KMS-11 (cell line): ENCODE results near the gene GALNT10.
A peak's percentile ranks its signal among the peaks of the same experiment; 100 is the strongest.

Experiments
- H2AFZ ChIP-seq: fragments of 200-600 bp; sonication (generic); 2 replicates; pipeline ENCODE4 v1.6.1; 2016; ENCODE audit warnings: antibody characterized with exemption, mixed run types, low read depth
- H3K27ac ChIP-seq: fragments of 200-600 bp; sonication (generic); 2 replicates; pipeline ENCODE4 v1.6.1; 2016; ENCODE audit warnings: mild to moderate bottlenecking, mixed run types
- H3K27me3 ChIP-seq: fragments of 200-600 bp; sonication (generic); 2 replicates; pipeline ENCODE4 v1.6.1; 2017; ENCODE audit warnings: mild to moderate bottlenecking, low read depth, mixed run types, moderate library complexity; ENCODE audit not compliant: insufficient read depth
- H3K36me3 ChIP-seq: fragments of 200-600 bp; sonication (generic); 2 replicates; pipeline ENCODE4 v1.6.1; 2017; ENCODE audit warnings: mild to moderate bottlenecking, mixed run types; ENCODE audit not compliant: insufficient read depth
- H3K4me1 ChIP-seq: fragments of 200-600 bp; sonication (generic); 2 replicates; pipeline ENCODE4 v1.6.1; 2016; ENCODE audit warnings: mild to moderate bottlenecking, low read depth, mixed run types; ENCODE audit not compliant: poor library complexity, severe bottlenecking
- H3K4me2 ChIP-seq: fragments of 200-600 bp; sonication (generic); 2 replicates; pipeline ENCODE4 v1.7.0; 2016; ENCODE audit warnings: mild to moderate bottlenecking, mixed run types
- H3K4me3 ChIP-seq: fragments of 200-600 bp; sonication (generic); IDR thresholded peaks from 2 replicates; pipeline ENCODE4 v1.6.1; 2017; ENCODE audit warnings: low read depth, low read length, mixed read lengths; ENCODE audit not compliant: insufficient read depth
- H3K79me2 ChIP-seq: fragments of 200-600 bp; sonication (generic); 2 replicates; pipeline ENCODE4 v1.6.1; 2016; ENCODE audit warnings: low read depth, mixed run types; ENCODE audit not compliant: insufficient read depth
- H3K9ac ChIP-seq: fragments of 200-600 bp; sonication (generic); 2 replicates; pipeline ENCODE4 v1.6.1; 2016; ENCODE audit warnings: mild to moderate bottlenecking, mixed run types
- H4K20me1 ChIP-seq: fragments of 200-600 bp; sonication (generic); 2 replicates; pipeline ENCODE4 v1.6.1; 2016; ENCODE audit warnings: mild to moderate bottlenecking, mixed run types; ENCODE audit not compliant: insufficient read depth
- TF ChIP-seq, protein P1 (sequence below): fragments of 200-600 bp; sonication (generic); conservative IDR thresholded peaks from 2 replicates; pipeline ENCODE4 v1.6.1; 2017; ENCODE audit warnings: low read depth, mild to moderate bottlenecking, antibody characterized with exemption, low read length, moderate library complexity, mixed read lengths

Gene GALNT10

DNA sequence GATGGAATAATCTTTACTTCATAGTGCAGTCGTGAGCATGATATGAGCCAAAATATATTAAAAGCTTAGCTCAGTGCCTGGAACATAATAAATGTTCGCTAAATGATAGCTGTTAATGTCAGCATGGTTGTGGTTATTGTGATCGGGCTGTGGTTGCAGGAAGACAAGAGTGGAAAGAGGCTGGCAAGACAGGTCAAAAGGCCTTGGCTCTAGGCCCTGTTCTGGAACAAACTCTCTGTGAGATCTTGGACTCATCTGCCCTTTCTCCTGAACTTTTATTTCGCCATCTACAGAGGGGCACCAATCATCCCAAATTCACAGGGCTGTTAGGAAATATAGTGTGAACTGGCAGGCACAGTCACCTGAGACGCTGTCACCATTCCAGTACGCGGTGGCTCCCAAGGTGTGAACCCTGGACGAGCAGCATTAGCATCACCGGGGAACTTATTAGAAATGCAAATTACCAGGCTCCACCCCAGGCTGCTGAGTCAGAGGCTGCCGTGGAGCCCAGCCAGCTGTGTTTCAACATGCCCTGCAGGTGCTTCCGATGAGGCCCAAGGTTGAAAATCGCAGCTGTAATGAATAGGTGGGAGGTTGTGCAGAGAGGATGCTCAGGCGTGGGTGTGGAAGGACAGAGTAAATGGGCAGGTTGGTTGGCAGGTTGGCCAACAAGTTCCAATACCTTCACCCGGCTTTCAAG lies 205.0 kb downstream of the GALNT10 start:
- H3K79me2 ChIP-seq, result no peaks in the 10 kb centered on the region
- peak overlapping the region; percentile 62 for H3K27ac ChIP-seq
- TF ChIP-seq, protein P1, sequence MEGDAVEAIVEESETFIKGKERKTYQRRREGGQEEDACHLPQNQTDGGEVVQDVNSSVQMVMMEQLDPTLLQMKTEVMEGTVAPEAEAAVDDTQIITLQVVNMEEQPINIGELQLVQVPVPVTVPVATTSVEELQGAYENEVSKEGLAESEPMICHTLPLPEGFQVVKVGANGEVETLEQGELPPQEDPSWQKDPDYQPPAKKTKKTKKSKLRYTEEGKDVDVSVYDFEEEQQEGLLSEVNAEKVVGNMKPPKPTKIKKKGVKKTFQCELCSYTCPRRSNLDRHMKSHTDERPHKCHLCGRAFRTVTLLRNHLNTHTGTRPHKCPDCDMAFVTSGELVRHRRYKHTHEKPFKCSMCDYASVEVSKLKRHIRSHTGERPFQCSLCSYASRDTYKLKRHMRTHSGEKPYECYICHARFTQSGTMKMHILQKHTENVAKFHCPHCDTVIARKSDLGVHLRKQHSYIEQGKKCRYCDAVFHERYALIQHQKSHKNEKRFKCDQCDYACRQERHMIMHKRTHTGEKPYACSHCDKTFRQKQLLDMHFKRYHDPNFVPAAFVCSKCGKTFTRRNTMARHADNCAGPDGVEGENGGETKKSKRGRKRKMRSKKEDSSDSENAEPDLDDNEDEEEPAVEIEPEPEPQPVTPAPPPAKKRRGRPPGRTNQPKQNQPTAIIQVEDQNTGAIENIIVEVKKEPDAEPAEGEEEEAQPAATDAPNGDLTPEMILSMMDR, result no peak
- peak overlapping the region; percentile 48 for H3K4me2 ChIP-seq
- no peaks in the 10 kb centered on the region for H3K36me3 ChIP-seq
- no peaks in the 10 kb centered on the region for H4K20me1 ChIP-seq
- H3K4me1 ChIP-seq, result peaks cover 23% of the 10 kb centered on the region
- no peak overlapping the region for H3K4me3 ChIP-seq
- no peaks in the 10 kb centered on the region for H3K27me3 ChIP-seq
- H3K9ac ChIP-seq, result no peak overlapping the region
- no peak overlapping the region for H2AFZ ChIP-seq

DNA sequence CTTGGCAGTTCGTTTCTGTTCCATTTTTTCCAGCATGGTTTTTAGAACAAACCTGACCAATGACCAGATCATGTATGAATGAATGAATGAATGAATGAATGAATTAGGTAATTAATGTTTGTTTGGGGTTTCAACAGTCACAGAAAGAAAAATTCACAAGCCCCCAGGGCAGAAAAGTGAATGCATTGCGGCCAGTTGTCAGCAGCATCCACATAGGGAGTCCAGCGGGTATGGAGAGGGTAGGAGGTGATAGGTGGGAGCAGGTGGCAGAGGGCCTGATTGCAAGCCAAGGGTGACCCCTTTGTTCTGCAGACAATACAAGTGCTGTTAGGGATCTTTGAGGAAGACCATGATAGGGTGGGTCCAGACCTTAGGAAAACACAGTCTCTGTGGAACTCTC lies 205.6 kb downstream of the GALNT10 start:
- H2AFZ ChIP-seq, result no peak overlapping the region
- H3K4me1 ChIP-seq, result peaks cover 23% of the 10 kb centered on the region
- no peak overlapping the region for H3K4me3 ChIP-seq
- no peaks in the 10 kb centered on the region for H3K79me2 ChIP-seq
- peak overlapping the region; percentile 48; the same call in 1 of the 2 replicates for H3K4me2 ChIP-seq
- TF ChIP-seq, protein P1, result no peak
- H3K36me3 ChIP-seq, result no peaks in the 10 kb centered on the region
- H3K27me3 ChIP-seq, result no peaks in the 10 kb centered on the region
- no peak overlapping the region for H3K27ac ChIP-seq
- H3K9ac ChIP-seq, result no peak overlapping the region
- H4K20me1 ChIP-seq, result no peaks in the 10 kb centered on the region

DNA sequence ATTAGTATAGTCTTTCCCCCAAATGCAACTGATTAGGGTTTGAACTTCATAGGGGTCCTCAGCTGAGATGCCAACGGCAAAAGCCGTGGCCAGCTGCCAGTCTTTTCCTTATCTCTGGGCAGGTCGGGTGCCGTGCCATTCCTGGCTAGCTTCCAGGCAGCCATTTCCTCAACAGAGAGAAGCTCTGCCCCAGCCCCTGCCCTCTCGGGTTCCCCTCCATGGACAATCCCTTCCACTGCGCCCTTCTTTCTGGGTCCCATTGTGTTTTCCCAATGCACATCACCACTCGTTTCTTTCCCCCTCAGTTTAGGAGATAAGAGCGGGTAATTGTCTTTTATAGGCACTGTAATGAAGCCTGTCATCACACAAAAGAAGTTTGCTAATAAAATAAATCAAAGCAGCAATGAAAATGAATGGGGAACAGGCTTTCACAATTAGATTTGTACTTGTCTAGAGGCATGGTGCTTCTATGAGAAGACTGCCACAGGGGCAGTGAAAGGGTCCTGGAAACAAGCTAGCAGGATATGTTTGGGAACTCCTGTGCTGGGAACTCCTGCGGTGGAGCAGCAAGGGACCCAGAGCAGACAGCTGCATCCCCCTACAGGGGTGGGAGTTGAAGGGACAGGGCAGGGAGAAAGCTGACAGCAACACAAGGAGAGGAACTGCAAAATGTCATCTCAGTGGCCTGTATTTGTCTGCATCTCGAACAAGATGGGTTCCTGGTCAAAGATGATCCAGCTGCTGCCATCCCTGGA lies 207.3 kb downstream of the GALNT10 start:
- Histone ChIP-seq H3K27me3 (no peaks in the 10 kb centered on the region), H3K27ac (no peak overlapping the region), H3K79me2 (no peaks in the 10 kb centered on the region), H3K4me1 (peaks cover 23% of the 10 kb centered on the region), H4K20me1 (no peaks in the 10 kb centered on the region), H3K36me3 (no peaks in the 10 kb centered on the region), H3K4me3 (no peak overlapping the region), H3K9ac (no peak overlapping the region), H3K4me2 (no peak overlapping the region), H2AFZ (no peak overlapping the region)
- TF ChIP-seq, protein P1, result no peak

DNA sequence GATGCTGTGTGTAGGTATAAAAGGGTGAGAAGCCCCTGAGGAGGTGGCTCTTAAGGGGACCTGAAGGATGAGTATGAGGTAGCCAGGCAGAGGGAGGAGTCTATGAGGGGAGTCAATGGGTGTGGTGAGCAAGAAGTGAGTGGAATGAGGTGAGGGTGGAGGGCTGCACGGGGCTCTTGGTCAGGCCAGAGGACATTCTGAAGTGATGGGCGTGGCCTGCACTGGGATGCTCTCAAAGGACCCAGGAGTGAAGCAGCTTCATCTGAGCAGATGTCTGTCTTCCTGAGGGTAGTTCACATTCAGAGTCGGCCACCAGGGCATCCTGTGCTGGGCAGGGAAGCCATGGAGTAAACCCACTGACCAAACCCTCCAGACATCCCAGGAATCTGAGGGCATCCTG lies 210.1 kb downstream of the GALNT10 start:
- Histone ChIP-seq H3K9ac (no peak overlapping the region), H3K79me2 (no peaks in the 10 kb centered on the region), H3K4me1 (peaks cover 14% of the 10 kb centered on the region), H3K27ac (no peak overlapping the region), H3K4me2 (no peak overlapping the region), H3K36me3 (no peaks in the 10 kb centered on the region), H3K4me3 (no peak overlapping the region), H3K27me3 (no peaks in the 10 kb centered on the region), H4K20me1 (no peaks in the 10 kb centered on the region), H2AFZ (no peak overlapping the region)
- TF ChIP-seq, protein P1, result no peak
